Measurements from ENCODE around the gene BTBD1.

Gene BTBD1

GRCh38 chr15:83066734-83067637, at the start of gene BTBD1:
TSS of gene BTBD1 (minus strand) at chr15:83067252. CDS start at chr15:83067151, 101 bp downstream.
- no peak for DNase-seq

- DNase-seq: no peak
Observed at GRCh38 chr15:83115831-83116565, 48.9 kb upstream of the BTBD1 start.

GRCh38 chr15:83115410-83115809, 48.4 kb upstream of the BTBD1 start:
- DNase-seq: no peak

DNA sequence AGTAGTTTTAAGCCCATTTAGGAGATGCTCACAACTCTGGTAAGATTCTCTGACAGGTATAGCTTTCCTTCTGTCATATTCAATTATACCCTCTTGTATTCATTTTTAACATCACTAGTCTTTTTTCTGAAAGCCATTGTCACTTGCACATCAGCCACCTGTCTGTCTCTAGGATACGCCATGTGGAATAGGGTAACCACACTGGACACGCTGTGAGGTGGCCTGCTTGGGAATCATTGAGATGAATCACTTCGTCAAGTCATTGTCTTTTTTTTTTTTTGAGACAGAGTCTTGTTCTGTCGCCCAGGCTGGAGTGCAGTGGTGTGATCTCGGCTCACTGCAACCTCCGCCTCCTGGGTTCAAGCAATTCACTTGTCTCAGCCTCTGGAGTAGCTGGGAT, 47.8 kb upstream of the BTBD1 start:
- DNase-seq: no peak

- DNase-seq: no peak
Observed at GRCh38 chr15:83113881-83114674, 47.0 kb upstream of the BTBD1 start.

DNA sequence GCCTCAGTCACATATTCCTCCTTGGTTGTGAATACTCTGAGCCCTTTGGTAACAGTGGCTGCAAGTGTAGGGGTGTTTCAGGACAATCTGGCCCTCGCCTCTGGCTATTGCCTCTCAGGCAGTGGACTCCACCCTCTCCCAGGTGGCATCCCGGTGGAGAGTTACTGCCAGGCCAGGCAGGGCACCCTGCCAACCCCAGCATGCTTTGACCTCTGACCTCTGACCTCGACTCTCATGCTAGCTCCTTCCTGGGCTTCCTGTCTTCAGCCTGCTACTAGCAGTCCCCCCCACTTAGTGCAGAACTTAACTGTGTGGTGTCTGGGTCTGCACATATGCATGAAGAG, 45.9 kb upstream of the BTBD1 start:
- no peak for DNase-seq

GRCh38 chr15:83112233-83112955, 45.3 kb upstream of the BTBD1 start:
- DNase-seq: no peak

GRCh38 chr15:83111149-83111548, 44.1 kb upstream of the BTBD1 start:
- DNase-seq: no peak

- no peak for DNase-seq
Observed at GRCh38 chr15:83110381-83110780, 43.3 kb upstream of the BTBD1 start.

GRCh38 chr15:83109532-83109931, 42.5 kb upstream of the BTBD1 start:
- DNase-seq: no peak

- no peak for DNase-seq
Observed at GRCh38 chr15:83108266-83109219, 41.5 kb upstream of the BTBD1 start.

DNA sequence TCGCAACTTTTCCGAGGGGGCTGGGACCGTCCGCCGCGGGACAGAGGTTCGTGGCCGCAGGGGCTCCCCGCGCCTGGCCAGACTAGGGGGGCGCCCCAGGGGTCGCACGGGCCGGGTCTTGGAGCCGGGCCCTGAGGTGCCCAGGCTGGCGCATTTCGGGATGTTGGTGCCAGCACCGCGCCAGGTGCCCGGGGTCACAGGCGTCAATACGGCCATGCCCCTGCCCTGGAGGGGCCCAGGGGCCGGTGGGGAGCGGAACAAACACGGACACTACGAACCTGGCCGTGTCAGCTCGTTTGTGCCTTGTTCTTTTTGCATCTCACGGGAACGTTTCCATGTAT, 40.8 kb upstream of the BTBD1 start:
- DNase-seq: no peak

DNA sequence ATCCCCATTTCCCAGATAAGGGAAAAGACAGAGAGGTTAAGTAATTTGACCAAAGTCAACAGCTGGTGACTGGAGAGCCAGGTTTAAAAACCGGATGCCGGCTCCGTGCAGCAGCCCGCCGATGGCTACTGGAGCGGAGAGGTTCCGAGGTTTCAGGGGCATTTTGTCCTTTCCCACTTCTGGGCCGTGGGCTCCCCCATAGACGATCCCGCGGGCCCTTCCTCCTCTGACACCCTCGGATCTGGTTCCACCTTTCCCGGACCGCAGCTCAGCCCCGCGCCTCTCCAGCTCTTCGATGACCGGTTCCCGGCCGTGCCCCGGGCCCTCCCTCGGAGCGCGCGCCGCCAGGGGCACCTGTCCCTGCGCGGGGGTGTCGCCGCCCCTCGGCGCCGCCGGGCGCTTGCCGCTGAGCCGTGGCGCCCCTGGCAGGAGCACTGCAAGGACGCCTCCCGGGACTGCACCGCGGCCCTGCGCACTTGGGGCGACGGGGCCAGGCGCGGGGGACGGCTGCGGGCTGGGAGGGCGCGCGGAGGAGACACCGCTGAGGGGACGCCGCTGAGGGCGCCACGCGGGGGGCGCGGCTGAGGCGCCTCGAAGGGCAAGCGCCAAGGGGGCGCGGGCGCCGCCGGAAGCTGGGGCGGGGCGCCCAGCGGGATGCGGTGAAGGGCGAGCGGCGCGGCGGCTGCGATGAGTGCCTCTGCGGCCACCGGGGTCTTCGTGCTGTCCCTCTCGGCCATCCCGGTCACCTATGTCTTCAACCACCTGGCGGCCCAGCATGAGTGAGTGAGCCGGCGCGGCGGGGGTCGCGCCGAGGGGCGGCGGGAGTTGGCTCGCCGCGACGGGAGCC, 40.2 kb upstream of the BTBD1 start, which contains the start of gene TM6SF1:
Gene TM6SF1 (plus strand): TSS at position 652 of the 847 bp plus-strand sequence. CDS start 36 bp downstream, at position 688.
- DNase-seq: no peak

DNA sequence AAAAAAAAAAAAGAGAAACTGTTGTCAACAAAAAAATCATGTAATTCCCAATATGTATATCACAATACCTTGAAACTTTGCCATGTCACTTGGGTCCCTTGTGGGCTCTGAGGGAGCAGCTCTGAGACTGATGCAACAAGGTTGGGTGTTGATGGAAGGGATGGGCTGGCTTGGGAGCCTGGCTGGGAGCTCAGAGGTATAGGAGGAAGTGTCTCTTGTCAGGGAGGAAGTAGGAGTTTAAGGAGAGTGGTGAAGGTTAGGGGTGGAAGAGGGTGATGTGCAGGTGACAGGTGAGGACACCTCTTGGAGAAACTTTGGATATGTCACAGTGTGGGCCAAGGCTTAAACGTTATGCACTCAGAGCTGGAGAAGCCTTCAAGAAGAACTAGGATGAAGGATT, 38.4 kb upstream of the BTBD1 start:
- DNase-seq: no peak

GRCh38 chr15:83104141-83104540, 37.1 kb upstream of the BTBD1 start:
- DNase-seq: no peak

GRCh38 chr15:83102346-83102745, 35.3 kb upstream of the BTBD1 start:
- no peak for DNase-seq

- no peak for DNase-seq
Observed at GRCh38 chr15:83100097-83100646, 33.1 kb upstream of the BTBD1 start.

DNA sequence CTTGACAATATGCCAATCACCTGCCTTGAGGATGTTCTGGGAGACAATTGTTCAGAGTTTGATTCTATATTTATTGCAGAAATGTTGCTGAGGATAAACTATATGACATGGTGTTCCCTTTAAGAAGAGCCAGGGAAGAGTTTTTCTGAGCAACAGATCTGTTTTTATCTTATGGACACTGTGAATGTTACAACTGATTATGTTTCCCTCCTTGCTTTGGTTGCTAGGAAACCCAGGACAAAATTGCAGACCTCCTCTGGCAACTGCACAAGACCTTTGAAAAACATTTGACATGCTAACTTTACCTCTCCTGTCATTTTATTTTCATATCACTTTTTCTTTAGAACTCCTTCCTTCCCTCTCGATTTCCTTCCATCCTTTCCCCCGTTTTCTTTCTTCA, 32.2 kb upstream of the BTBD1 start:
- DNase-seq: no peak

DNA sequence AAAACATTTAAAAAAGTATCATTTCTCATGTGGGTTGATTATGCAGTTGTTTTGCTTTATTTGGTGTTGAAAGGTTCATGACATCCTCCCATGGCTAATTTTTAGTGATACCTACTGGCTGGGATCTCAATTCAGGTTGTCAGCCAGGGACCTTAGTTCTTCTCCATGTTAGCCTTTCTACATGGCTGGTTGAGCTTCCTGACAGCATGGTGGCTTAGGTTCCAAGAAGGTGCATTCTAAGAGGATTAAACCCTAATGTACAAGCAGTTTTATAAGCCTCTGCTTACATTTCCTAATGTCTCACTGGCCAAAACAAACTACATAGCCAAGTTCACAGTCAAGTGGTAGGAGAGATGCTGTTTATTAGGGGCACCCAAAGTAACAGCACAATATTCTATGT, 31.0 kb upstream of the BTBD1 start:
- DNase-seq: no peak

GRCh38 chr15:83094583-83094982, 27.5 kb upstream of the BTBD1 start:
- DNase-seq: no peak

Data from NCI-H187 treated with DMSO at 0.1 percent for 48 hours (cell line).